Measurements from ENCODE around the gene SCN9A. TPM values are rescaled to one million over a fixed set of nuclear protein-coding genes. Genes with fewer than 3 reads are reported as not detected.

SCN9A gene
- total and polyA plus RNA-seq, 4 donors, result 1.5 to 46.4 (median 7.2) TPM

DNA sequence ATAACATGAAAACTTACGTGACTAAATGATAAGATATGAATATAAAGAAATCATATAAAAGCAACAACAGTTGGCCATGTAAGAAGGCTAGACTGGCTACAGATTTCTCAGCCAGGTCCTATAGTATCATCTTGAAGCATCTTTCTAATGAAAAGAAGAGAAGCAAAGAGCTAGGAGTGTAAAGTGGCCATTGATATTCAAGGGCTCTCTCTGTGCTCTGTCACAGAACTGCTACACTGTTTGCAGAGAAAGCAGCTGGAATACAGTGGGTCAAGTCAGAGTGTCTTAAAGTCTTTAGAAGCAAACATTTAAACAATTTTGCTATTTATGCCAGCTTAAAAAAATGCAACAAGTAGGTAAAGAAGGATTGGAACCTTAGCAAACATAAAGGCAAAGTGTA lies 118.8 kb downstream of the SCN9A start:
- H3K27me3 ChIP-seq (ENCODE audit: control insufficient read depth in 3 of 3, insufficient read depth in 3 of 3, low read length in 2 of 3), result no peaks in the 10 kb centered on the region
- no peak overlapping the region for H3K9ac ChIP-seq (ENCODE audit: insufficient read depth in 1 of 2, low read length in 2 of 2)
- H3K4me1 ChIP-seq (ENCODE audit: control insufficient read depth in 5 of 5, insufficient read depth in 5 of 5, low read length in 5 of 5), result no peaks in the 10 kb centered on the region
- no peak overlapping the region for H3K27ac ChIP-seq (ENCODE audit: low read depth in 1 of 2, low read length in 1 of 2)
- DNase-seq (no peak), ATAC-seq (ENCODE audit: insufficient read depth, low FRiP score) (no peak)
- WGBS, 2 donors, result 95 to 100% methylated on average over 1 of the region's 1 CpG
- H3K4me3 ChIP-seq, result no peak overlapping the region
- no peaks in the 10 kb centered on the region for H3K9me3 ChIP-seq (ENCODE audit: control insufficient read depth in 4 of 4, insufficient read depth in 3 of 4, low read length in 3 of 4)
- TF ChIP-seq, protein P1, sequence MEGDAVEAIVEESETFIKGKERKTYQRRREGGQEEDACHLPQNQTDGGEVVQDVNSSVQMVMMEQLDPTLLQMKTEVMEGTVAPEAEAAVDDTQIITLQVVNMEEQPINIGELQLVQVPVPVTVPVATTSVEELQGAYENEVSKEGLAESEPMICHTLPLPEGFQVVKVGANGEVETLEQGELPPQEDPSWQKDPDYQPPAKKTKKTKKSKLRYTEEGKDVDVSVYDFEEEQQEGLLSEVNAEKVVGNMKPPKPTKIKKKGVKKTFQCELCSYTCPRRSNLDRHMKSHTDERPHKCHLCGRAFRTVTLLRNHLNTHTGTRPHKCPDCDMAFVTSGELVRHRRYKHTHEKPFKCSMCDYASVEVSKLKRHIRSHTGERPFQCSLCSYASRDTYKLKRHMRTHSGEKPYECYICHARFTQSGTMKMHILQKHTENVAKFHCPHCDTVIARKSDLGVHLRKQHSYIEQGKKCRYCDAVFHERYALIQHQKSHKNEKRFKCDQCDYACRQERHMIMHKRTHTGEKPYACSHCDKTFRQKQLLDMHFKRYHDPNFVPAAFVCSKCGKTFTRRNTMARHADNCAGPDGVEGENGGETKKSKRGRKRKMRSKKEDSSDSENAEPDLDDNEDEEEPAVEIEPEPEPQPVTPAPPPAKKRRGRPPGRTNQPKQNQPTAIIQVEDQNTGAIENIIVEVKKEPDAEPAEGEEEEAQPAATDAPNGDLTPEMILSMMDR (IDR thresholded peaks at IDR 0.05; ENCODE audit: control extremely low read depth, extremely low read depth), result no peak
- H3K36me3 ChIP-seq (ENCODE audit: control insufficient read depth in 4 of 4, insufficient read depth in 4 of 4, low read length in 4 of 4), result no peaks in the 10 kb centered on the region

DNA sequence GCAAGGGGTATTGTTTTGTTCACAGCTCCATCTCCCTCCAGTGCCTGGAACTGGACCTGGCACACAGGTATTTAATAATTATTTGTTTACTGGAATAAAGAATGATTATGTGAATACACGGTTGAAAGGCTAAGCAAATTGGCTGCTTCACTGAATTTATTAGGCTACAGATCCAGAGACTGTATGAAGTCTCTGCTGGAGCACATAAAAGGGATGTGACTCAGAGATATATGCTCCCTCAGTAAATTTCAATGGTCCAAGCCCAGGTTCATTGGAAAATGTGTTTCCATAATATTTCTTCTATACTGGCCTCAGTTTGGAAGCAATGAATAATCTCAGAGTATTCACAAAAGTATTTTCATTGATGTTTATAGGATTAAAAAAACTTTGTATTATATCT lies 126.4 kb downstream of the SCN9A start:
- WGBS, 2 donors, result 78 to 80% methylated on average over 1 of the region's 1 CpG

DNA sequence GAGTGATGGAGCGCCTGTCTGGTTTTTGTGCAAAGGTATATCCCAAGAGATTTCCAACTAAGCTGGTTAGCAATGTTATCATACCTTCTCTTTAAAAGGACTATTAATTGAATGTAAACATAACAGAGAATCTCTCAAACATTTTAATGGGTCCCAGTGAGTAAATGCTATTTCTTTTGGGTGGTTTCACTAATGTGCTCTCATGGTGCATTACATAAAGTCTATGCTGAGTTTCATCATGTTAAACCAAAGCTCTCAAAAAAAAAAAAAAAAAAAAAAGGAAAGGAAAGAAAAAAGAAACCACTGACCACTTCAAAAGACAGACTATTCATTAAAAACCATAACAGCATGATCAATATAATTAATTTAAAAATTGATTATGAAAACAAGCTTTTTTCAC lies 128.8 kb downstream of the SCN9A start:
- H3K27ac ChIP-seq (ENCODE audit: low read depth in 1 of 2, low read length in 1 of 2), result no peak overlapping the region
- H3K4me3 ChIP-seq, result no peak overlapping the region
- H3K36me3 ChIP-seq (ENCODE audit: control insufficient read depth in 4 of 4, insufficient read depth in 4 of 4, low read length in 4 of 4), result no peaks in the 10 kb centered on the region
- no peak overlapping the region for H3K9ac ChIP-seq (ENCODE audit: insufficient read depth in 1 of 2, low read length in 2 of 2)
- 96 to 100% methylated on average over 1 of the region's 1 CpG for WGBS, 2 donors
- no peak for ATAC-seq (ENCODE audit: insufficient read depth, low FRiP score)
- TF ChIP-seq, protein P1 (IDR thresholded peaks at IDR 0.05; ENCODE audit: control extremely low read depth, extremely low read depth), result no peak
- no peaks in the 10 kb centered on the region for H3K27me3 ChIP-seq (ENCODE audit: control insufficient read depth in 3 of 3, insufficient read depth in 3 of 3, low read length in 2 of 3)
- DNase-seq, result no peak
- H3K4me1 ChIP-seq (ENCODE audit: control insufficient read depth in 5 of 5, insufficient read depth in 5 of 5, low read length in 5 of 5), result no peaks in the 10 kb centered on the region
- no peaks in the 10 kb centered on the region for H3K9me3 ChIP-seq (ENCODE audit: control insufficient read depth in 4 of 4, insufficient read depth in 3 of 4, low read length in 3 of 4)

More for the DNA sequence above, 126.4 kb downstream of the SCN9A start:
- TF ChIP-seq, protein P1 (IDR thresholded peaks at IDR 0.05; ENCODE audit: control extremely low read depth, extremely low read depth), result no peak
- ATAC-seq (ENCODE audit: insufficient read depth, low FRiP score) (no peak), DNase-seq (no peak)
- Histone ChIP-seq H3K9me3 (ENCODE audit: control insufficient read depth in 4 of 4, insufficient read depth in 3 of 4, low read length in 3 of 4) (no peaks in the 10 kb centered on the region), H3K36me3 (ENCODE audit: control insufficient read depth in 4 of 4, insufficient read depth in 4 of 4, low read length in 4 of 4) (no peaks in the 10 kb centered on the region), H3K27ac (ENCODE audit: low read depth in 1 of 2, low read length in 1 of 2) (no peak overlapping the region), H3K4me1 (ENCODE audit: control insufficient read depth in 5 of 5, insufficient read depth in 5 of 5, low read length in 5 of 5) (no peaks in the 10 kb centered on the region), H3K27me3 (ENCODE audit: control insufficient read depth in 3 of 3, insufficient read depth in 3 of 3, low read length in 2 of 3) (no peaks in the 10 kb centered on the region), H3K9ac (ENCODE audit: insufficient read depth in 1 of 2, low read length in 2 of 2) (no peak overlapping the region), H3K4me3 (no peak overlapping the region)

DNA sequence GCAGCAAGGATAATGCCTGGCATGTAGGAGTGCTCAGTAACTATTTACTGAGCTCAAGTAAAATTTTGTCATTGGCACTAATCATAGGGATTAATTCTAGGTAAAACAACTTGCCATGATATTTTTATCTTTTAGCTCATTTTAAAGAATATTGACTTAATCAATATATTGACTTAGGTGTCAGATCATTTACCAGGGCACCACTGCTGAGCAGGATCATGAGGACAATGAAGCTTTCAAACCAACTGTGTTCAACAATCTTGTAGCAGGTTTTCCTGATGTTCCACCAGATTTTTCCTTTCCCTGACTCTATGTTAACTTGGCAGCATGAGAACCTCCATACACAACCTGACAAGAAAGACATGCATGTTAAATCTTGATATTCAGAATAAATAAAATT lies 133.4 kb downstream of the SCN9A start:
- Histone ChIP-seq H3K27ac (ENCODE audit: low read depth in 1 of 2, low read length in 1 of 2) (no peak overlapping the region), H3K4me3 (no peak overlapping the region), H3K36me3 (ENCODE audit: control insufficient read depth in 4 of 4, insufficient read depth in 4 of 4, low read length in 4 of 4) (no peaks in the 10 kb centered on the region), H3K4me1 (ENCODE audit: control insufficient read depth in 5 of 5, insufficient read depth in 5 of 5, low read length in 5 of 5) (no peaks in the 10 kb centered on the region), H3K9me3 (ENCODE audit: control insufficient read depth in 4 of 4, insufficient read depth in 3 of 4, low read length in 3 of 4) (no peaks in the 10 kb centered on the region), H3K27me3 (ENCODE audit: control insufficient read depth in 3 of 3, insufficient read depth in 3 of 3, low read length in 2 of 3) (no peaks in the 10 kb centered on the region), H3K9ac (ENCODE audit: insufficient read depth in 1 of 2, low read length in 2 of 2) (no peak overlapping the region)
- DNase-seq, result no peak
- no peak for ATAC-seq (ENCODE audit: insufficient read depth, low FRiP score)
- TF ChIP-seq, protein P1 (IDR thresholded peaks at IDR 0.05; ENCODE audit: control extremely low read depth, extremely low read depth), result no peak

Measured in lung (tissue), 12 donors.